Measurements from ENCODE around the gene WSCD2. TPM values are rescaled to one million over a fixed set of nuclear protein-coding genes. Genes with fewer than 3 reads are reported as not detected.

WSCD2 gene
- total RNA-seq, 1 donor from 2014 or later, result 72.9 TPM

GRCh38 chr12:108144080-108144479 is 15.0 kb downstream of the WSCD2 start:
- no peaks in the 10 kb centered on the region for H3K9me3 Mint-ChIP-seq
- H3K27me3 Mint-ChIP-seq, result peaks cover 20% of the 10 kb centered on the region
- no peaks in the 10 kb centered on the region for H3K36me3 Mint-ChIP-seq
- no peak for TF ChIP-seq CTCF (conservative IDR thresholded peaks at IDR 0.05)
- no peak overlapping the region for H3K27ac Mint-ChIP-seq
- no peak overlapping the region for H3K4me3 Mint-ChIP-seq
- no peak for DNase-seq (ENCODE audit: extremely low spot score, unreplicated experiment)
- H3K4me1 Mint-ChIP-seq (ENCODE audit: unreplicated experiment), result peaks cover 4% of the 10 kb centered on the region

GRCh38 chr12:108145011-108145410 is 15.9 kb downstream of the WSCD2 start:
- Mint-ChIP-seq H3K4me3 (no peak overlapping the region), H3K27me3 (peaks cover 17% of the 10 kb centered on the region), H3K36me3 (no peaks in the 10 kb centered on the region), H3K4me1 (ENCODE audit: unreplicated experiment) (peaks cover 4% of the 10 kb centered on the region), H3K9me3 (no peaks in the 10 kb centered on the region), H3K27ac (no peak overlapping the region)
- no peak for TF ChIP-seq CTCF (conservative IDR thresholded peaks at IDR 0.05)
- no peak for DNase-seq (ENCODE audit: extremely low spot score, unreplicated experiment)

- H3K4me3 Mint-ChIP-seq, result no peak overlapping the region
- no peak for DNase-seq (ENCODE audit: extremely low spot score, unreplicated experiment)
- H3K27ac Mint-ChIP-seq, result no peak overlapping the region
- no peaks in the 10 kb centered on the region for H3K9me3 Mint-ChIP-seq
- peaks cover 4% of the 10 kb centered on the region for H3K4me1 Mint-ChIP-seq (ENCODE audit: unreplicated experiment)
- no peak for TF ChIP-seq CTCF (conservative IDR thresholded peaks at IDR 0.05)
- no peaks in the 10 kb centered on the region for H3K36me3 Mint-ChIP-seq
- peaks cover 17% of the 10 kb centered on the region for H3K27me3 Mint-ChIP-seq
Measured at GRCh38 chr12:108146035-108146893, 17.2 kb downstream of the WSCD2 start.

GRCh38 chr12:108147279-108147678 is 18.2 kb downstream of the WSCD2 start:
- no peaks in the 10 kb centered on the region for H3K36me3 Mint-ChIP-seq
- H3K4me3 Mint-ChIP-seq, result no peak overlapping the region
- DNase-seq (ENCODE audit: extremely low spot score, unreplicated experiment), result no peak
- H3K27ac Mint-ChIP-seq, result no peak overlapping the region
- H3K27me3 Mint-ChIP-seq, result peaks cover 21% of the 10 kb centered on the region
- H3K4me1 Mint-ChIP-seq (ENCODE audit: unreplicated experiment), result peaks cover 11% of the 10 kb centered on the region
- no peaks in the 10 kb centered on the region for H3K9me3 Mint-ChIP-seq
- no peak for TF ChIP-seq CTCF (conservative IDR thresholded peaks at IDR 0.05)

GRCh38 chr12:108148521-108149074 is 19.5 kb downstream of the WSCD2 start:
- Mint-ChIP-seq H3K36me3 (no peaks in the 10 kb centered on the region), H3K4me3 (no peak overlapping the region), H3K4me1 (ENCODE audit: unreplicated experiment) (peaks cover 11% of the 10 kb centered on the region), H3K27ac (no peak overlapping the region), H3K9me3 (peaks cover 2% of the 10 kb centered on the region), H3K27me3 (peaks cover 17% of the 10 kb centered on the region)
- no peak for TF ChIP-seq CTCF (conservative IDR thresholded peaks at IDR 0.05)
- no peak for DNase-seq (ENCODE audit: extremely low spot score, unreplicated experiment)

All from type B pancreatic cell (in vitro differentiated cells).